ENCODE data around the gene SPATC1L. TPM values are rescaled to one million over a fixed set of nuclear protein-coding genes. Genes with fewer than 3 reads are reported as not detected.

Gene SPATC1L
- total RNA-seq, 1 donor from 2014 or later: 10.9 TPM

- DNase-seq (ENCODE audit: low read depth): no peak
- Histone ChIP-seq H3K36me3 (ENCODE audit: control insufficient read depth, insufficient read depth, low read length) (peaks cover 3% of the 10 kb centered on the region), H3K4me3 (ENCODE audit: low read depth, low read length) (no peak overlapping the region), H3K27me3 (ENCODE audit: control insufficient read depth, insufficient read depth, low read length) (no peaks in the 10 kb centered on the region)
- TF ChIP-seq, protein P1, sequence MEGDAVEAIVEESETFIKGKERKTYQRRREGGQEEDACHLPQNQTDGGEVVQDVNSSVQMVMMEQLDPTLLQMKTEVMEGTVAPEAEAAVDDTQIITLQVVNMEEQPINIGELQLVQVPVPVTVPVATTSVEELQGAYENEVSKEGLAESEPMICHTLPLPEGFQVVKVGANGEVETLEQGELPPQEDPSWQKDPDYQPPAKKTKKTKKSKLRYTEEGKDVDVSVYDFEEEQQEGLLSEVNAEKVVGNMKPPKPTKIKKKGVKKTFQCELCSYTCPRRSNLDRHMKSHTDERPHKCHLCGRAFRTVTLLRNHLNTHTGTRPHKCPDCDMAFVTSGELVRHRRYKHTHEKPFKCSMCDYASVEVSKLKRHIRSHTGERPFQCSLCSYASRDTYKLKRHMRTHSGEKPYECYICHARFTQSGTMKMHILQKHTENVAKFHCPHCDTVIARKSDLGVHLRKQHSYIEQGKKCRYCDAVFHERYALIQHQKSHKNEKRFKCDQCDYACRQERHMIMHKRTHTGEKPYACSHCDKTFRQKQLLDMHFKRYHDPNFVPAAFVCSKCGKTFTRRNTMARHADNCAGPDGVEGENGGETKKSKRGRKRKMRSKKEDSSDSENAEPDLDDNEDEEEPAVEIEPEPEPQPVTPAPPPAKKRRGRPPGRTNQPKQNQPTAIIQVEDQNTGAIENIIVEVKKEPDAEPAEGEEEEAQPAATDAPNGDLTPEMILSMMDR (IDR thresholded peaks at IDR 0.05; ENCODE audit: insufficient read depth, low read length, poor library complexity, severe bottlenecking): no peak
These were observed 23.0 kb upstream of the SPATC1L start for GRCh38 chr21:46207006-46207919.

DNA sequence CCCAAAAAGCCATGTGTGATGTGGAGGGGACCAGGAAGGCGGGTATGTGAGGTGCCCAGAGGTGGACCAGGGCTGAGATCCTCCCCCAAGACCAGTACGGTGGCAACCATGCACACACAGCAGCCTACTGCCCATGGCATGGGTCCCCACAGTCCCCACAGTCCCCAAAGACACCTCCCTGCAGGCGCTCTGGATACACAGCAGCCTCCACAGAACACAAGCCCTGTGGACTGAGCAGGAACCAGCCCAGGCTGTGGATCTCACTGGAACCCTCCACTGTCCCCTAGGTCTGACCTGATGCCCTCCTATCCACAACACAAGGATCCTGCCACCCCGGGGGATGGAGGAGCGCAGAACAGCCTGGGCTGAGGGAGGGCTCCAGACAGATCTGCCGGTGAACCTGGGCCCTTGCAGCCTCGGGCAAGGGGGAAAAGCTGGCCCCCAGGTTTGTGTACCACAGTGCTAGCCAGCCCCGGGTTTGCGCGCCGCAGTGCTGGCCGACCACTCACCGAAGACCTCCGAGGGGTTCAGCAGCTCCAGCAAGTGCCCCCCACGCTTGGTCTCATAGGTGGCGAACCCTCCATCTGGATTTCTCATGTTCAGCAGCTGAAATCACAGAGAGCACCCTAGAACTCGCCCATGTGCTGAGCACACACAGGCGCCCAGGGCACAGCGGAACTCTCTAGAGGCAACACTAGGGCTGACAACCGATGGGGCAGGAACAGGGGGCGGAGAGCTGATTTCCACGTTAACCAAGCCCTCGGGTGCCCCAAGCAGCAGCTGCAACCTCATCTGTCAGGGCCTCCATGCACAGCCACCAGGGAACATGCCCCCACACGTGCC is 22.1 kb upstream of the SPATC1L start:
- peaks cover 2% of the 10 kb centered on the region for H3K36me3 ChIP-seq (ENCODE audit: control insufficient read depth, insufficient read depth, low read length)
- no peak for DNase-seq (ENCODE audit: low read depth)
- TF ChIP-seq, protein P1 (IDR thresholded peaks at IDR 0.05; ENCODE audit: insufficient read depth, low read length, poor library complexity, severe bottlenecking): no peak
- H3K27me3 ChIP-seq (ENCODE audit: control insufficient read depth, insufficient read depth, low read length): no peaks in the 10 kb centered on the region
- H3K4me3 ChIP-seq (ENCODE audit: low read depth, low read length): no peak overlapping the region

- Histone ChIP-seq H3K36me3 (ENCODE audit: control insufficient read depth, insufficient read depth, low read length) (peaks cover 2% of the 10 kb centered on the region), H3K27me3 (ENCODE audit: control insufficient read depth, insufficient read depth, low read length) (no peaks in the 10 kb centered on the region), H3K4me3 (ENCODE audit: low read depth, low read length) (no peak overlapping the region)
- no peak for DNase-seq (ENCODE audit: low read depth)
- TF ChIP-seq, protein P1 (IDR thresholded peaks at IDR 0.05; ENCODE audit: insufficient read depth, low read length, poor library complexity, severe bottlenecking): no peak
These were observed 21.5 kb upstream of the SPATC1L start for GRCh38 chr21:46205766-46206162.

GRCh38 chr21:46205166-46205565 is 20.9 kb upstream of the SPATC1L start:
- Histone ChIP-seq H3K27me3 (ENCODE audit: control insufficient read depth, insufficient read depth, low read length) (no peaks in the 10 kb centered on the region), H3K4me3 (ENCODE audit: low read depth, low read length) (no peak overlapping the region), H3K36me3 (ENCODE audit: control insufficient read depth, insufficient read depth, low read length) (peaks cover 2% of the 10 kb centered on the region)
- TF ChIP-seq, protein P1 (IDR thresholded peaks at IDR 0.05; ENCODE audit: insufficient read depth, low read length, poor library complexity, severe bottlenecking): no peak
- no peak for DNase-seq (ENCODE audit: low read depth)

- no peak for DNase-seq (ENCODE audit: low read depth)
- Histone ChIP-seq H3K4me3 (ENCODE audit: low read depth, low read length) (no peak overlapping the region), H3K27me3 (ENCODE audit: control insufficient read depth, insufficient read depth, low read length) (no peaks in the 10 kb centered on the region), H3K36me3 (ENCODE audit: control insufficient read depth, insufficient read depth, low read length) (peaks cover 2% of the 10 kb centered on the region)
- TF ChIP-seq, protein P1 (IDR thresholded peaks at IDR 0.05; ENCODE audit: insufficient read depth, low read length, poor library complexity, severe bottlenecking): no peak
These were observed 18.9 kb upstream of the SPATC1L start for GRCh38 chr21:46203203-46203600.
